ENCODE measurements around the gene CD52. TPM values are rescaled to one million over a fixed set of nuclear protein-coding genes. Genes with fewer than 3 reads are reported as not detected.

CD52 gene
- total RNA-seq, 1 experiment from 2014 or later: 1.6 TPM

GRCh38 chr1:26279456-26280332 is 38.1 kb upstream of the CD52 start, which contains the start of gene SH3BGRL3:
Gene SH3BGRL3 (plus strand): TSS chr1:26280086. CDS start chr1:26280156, 70 bp downstream.
- no peak for DNase-seq (ENCODE audit: low read depth, low spot score)
- ChIA-PET CTCF (interaction anchor here (0.6 to 0.8 kb wide), 2 partner anchors 44 to 112 kb away, joined by 3 to 4 read pairs; no protein-coding TSS in a partner anchor), POLR2A (interaction anchor here (0.6 kb wide), 1 partner anchor 1390 kb away, joined by 3 read pairs; no protein-coding TSS in a partner anchor)
- Histone ChIP-seq H3K27me3 (ENCODE audit: control insufficient read depth, insufficient read depth, low read length) (no peaks in the 10 kb centered on the region), H3K9me3 (ENCODE audit: control insufficient read depth, insufficient read depth, low read depth, low read length) (no peaks in the 10 kb centered on the region), H3K36me3 (ENCODE audit: control insufficient read depth, insufficient read depth, low read length) (peaks cover 10% of the 10 kb centered on the region), H3K27ac (ENCODE audit: low read length) (peak within 1 kb of the TSS; percentile 96), H3K4me1 (ENCODE audit: control insufficient read depth, insufficient read depth, low read length) (peaks cover 58% of the 10 kb centered on the region), H3K4me3 (ENCODE audit: low read depth in 2 of 2, low read length in 2 of 2) (peak within 1 kb of the TSS; percentile 78)
- intact Hi-C loops (cut with micrococcal nuclease; ENCODE audit: unreplicated experiment): no loop called here
- peak; percentile 83 for ATAC-seq
- in situ Hi-C loops (cut with HindIII; ENCODE audit: low pct_unique_long_range_greater_than_20kb, low sequenced_read_pairs): no loop called here
- TF ChIP-seq SIN3A (IDR thresholded peaks at IDR 0.05; ENCODE audit: borderline replicate concordance, insufficient read depth, low read depth, low read length) (peak; percentile 89; the same call in 1 of the 2 replicates), POLR2AphosphoS5 (IDR thresholded peaks at IDR 0.05; ENCODE audit: low read depth, low read length) (peak; percentile 93), TCF7L2 (IDR thresholded peaks at IDR 0.05; ENCODE audit: low read depth, low read length) (peak; percentile 42; the same call in 1 of the 2 replicates), REST (IDR thresholded peaks at IDR 0.05; ENCODE audit: insufficient read depth in 1 of 2, low read depth in 2 of 2, low read length in 1 of 2) (no peak), CTCF (IDR thresholded peaks at IDR 0.05) (peak; percentile 80)
- no TSS peak for BruUV-seq (replicated peaks)

DNA sequence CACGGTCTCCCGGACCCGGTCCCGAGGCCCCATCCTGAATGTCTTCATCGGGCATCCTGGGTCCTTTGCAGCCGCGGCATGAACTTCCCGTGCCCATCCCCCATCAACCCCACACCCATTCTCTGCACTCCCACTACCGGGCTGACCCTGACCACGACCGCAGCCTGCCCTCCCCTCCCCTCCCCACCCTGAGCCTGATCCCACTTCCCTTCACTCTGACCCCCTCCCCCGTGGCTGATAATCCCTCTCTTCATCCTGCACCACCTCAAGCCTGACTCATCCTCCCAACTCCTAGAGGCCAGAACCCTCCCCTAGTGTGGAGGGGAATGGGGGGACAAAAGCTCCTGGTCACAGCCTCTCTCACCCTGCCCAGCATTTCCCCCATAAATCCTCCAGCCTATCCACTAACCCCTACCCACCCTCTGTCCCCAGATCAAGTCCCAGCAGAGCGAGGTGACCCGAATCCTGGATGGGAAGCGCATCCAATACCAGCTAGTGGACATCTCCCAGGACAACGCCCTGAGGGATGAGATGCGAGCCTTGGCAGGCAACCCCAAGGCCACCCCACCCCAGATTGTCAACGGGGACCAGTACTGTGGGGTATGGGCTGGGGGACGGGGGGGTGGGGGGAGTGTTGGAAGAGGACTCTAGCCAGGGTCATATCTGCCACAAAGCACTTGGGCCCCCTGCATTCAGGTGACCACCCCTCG is 37.3 kb upstream of the CD52 start:
- intact Hi-C loops (cut with micrococcal nuclease; ENCODE audit: unreplicated experiment) (no loop called here), in situ Hi-C loops (cut with HindIII; ENCODE audit: low pct_unique_long_range_greater_than_20kb, low sequenced_read_pairs) (no loop called here)
- peak; percentile 0; the same call in 1 of the 2 replicates for ATAC-seq
- no peak for DNase-seq (ENCODE audit: low read depth, low spot score)
- POLR2A ChIA-PET: no interaction called here
- no TSS peak for BruUV-seq (replicated peaks)
- peaks cover 10% of the 10 kb centered on the region for H3K36me3 ChIP-seq (ENCODE audit: control insufficient read depth, insufficient read depth, low read length)
- CTCF ChIA-PET: interaction anchor here (0.8 kb wide), 2 partner anchors 31 to 111 kb away, joined by 3 to 4 read pairs; no protein-coding TSS in a partner anchor
- TF ChIP-seq POLR2AphosphoS5 (IDR thresholded peaks at IDR 0.05; ENCODE audit: low read depth, low read length) (no peak), CTCF (IDR thresholded peaks at IDR 0.05) (no peak), SIN3A (IDR thresholded peaks at IDR 0.05; ENCODE audit: borderline replicate concordance, insufficient read depth, low read depth, low read length) (no peak; the same call in 1 of the 2 replicates), REST (IDR thresholded peaks at IDR 0.05; ENCODE audit: insufficient read depth in 1 of 2, low read depth in 2 of 2, low read length in 1 of 2) (no peak), TCF7L2 (IDR thresholded peaks at IDR 0.05; ENCODE audit: low read depth, low read length) (no peak)
- no peaks in the 10 kb centered on the region for H3K9me3 ChIP-seq (ENCODE audit: control insufficient read depth, insufficient read depth, low read depth, low read length)
- H3K4me1 ChIP-seq (ENCODE audit: control insufficient read depth, insufficient read depth, low read length): peaks cover 62% of the 10 kb centered on the region
- no peaks in the 10 kb centered on the region for H3K27me3 ChIP-seq (ENCODE audit: control insufficient read depth, insufficient read depth, low read length)
- peak overlapping the region; percentile 96 for H3K27ac ChIP-seq (ENCODE audit: low read length)
- peak overlapping the region; percentile 78 for H3K4me3 ChIP-seq (ENCODE audit: low read depth in 2 of 2, low read length in 2 of 2)

Measured in Panc1 (cell line).